ENCODE measurements around the gene KLRB1.
"Not testable (repeated sequence)": the region's sequence is repeated elsewhere in the genome, so short reads cannot be mapped to it uniquely, and the experiment has no call there.

The KLRB1 gene

DNA sequence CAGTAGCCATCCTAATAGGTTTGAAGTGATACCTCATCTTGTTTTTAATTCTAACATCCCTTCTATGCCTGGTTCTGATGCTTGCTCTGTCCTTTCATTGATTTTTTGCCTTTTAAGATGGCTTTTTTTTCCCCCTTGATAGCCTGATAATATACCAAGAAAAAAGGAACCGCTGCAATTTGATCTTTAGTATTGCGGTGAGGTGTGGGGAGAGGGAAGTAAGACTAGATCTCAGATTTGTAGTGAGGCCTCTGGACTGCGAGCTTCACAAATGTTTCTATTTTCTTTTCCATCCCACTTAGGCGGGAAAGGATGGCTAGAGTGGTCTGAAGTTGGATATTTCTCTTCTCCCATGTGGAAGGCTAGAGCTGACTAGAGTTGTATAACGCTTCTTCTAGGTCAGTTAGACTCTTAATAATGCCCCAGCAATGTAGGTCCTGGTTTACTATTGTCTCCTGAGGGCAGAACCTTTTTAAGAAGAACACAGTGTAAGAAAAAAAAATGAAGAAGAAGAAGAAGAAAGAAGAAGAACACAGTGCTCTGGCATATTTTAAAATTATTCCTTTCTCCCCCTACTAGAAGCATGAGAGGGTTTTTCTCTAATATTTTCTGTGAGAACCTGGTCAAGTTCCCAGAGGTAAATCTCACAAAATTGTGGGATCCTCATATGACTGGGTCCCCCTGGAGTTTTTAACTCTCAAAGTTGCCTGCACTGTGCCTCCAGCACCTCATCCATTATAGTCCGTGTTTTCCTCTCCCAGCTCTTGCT lies 11.9 kb upstream of the KLRB1 start:
- DNase-seq (ENCODE audit: low spot score): no peak

- not testable (repeated sequence) for DNase-seq (ENCODE audit: low spot score)
Observed at GRCh38 chr12:9618906-9619305, 11.2 kb upstream of the KLRB1 start.

DNA sequence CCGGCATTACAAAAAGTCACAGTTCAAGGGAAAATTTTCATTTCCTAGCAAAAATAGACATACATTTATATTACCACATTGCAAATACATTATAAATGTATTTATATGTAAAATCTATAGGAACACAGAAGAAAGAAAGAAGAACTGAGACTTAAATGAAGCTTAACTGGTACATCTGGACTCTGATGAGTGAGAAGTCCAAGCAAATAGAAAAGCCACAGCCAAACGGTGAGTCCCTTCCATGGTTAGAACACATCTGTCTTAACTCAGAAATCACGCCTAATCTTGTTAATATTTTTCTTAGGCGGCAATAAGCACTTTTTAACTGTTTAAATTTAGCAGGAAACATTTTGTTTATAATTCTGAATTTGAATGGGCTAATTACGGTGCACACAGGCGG lies 9.4 kb upstream of the KLRB1 start:
- DNase-seq (ENCODE audit: low spot score): no peak

DNA sequence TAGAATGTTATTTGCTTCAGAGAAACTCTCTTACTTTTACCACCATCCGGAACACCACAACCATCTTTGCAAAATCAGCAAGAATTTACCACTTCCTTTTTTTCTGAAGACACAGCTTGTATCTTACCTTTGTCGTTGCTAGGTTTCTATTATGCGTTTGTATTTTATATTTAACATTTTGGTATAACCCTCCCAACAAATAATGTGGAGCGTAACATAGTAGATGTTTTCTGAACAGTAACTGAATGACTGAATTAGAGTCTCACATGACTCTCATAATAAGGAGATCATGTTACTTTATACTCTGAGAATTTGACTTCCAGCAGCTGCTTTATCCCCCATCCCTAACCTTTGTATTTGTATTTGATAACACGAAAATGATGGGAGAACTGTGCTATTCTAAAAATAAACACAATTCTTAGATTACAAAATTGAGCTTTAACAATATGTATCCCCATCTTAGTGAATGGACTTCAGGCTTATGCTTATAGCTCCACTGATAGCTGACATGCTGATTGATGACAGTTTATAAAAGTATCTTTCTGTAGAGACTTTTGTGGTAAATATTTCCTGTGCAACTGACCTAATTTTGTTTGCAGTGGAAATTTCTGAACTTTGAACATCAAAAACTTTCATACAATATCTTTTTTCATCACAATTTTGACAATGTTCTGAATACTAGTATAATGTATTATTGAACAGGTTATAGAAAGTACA lies 7.9 kb upstream of the KLRB1 start:
- peak; percentile 14 for DNase-seq (ENCODE audit: low spot score)

- DNase-seq (ENCODE audit: low spot score): not testable (repeated sequence)
Observed at GRCh38 chr12:9610606-9611005, 2.9 kb upstream of the KLRB1 start.

DNA sequence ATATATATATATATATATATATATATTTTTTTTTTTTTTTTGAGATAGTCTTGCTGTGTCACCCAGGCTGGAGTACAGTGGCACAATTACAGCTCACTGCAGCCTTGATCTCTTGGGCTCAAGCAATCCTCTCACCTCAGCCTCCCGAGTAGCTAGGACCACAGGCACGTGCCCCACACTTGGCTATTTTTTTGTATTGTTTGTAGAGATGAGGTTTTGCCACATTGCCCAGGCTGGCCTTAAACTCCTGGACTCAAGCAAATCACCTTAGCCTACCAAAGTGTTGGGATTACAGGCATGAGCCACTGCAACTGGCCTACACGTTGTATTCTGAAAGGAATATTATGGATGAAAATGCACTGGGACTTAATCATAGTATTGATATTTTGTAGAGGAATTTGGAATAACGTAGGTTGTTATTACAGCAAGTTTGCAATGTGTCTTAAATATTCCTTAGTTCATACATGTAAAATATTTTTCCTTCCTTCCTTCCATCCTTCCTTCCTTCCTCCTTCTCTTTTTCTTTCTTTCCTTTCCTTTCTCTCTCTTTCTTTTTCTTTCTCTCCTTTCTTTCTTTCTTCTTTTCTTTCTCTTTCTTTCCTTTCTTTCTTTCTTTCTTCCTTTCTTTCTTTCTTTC lies 862 bp downstream of the KLRB1 start:
- DNase-seq (ENCODE audit: low spot score): no peak

GRCh38 chr12:9606247-9606646 lies 1.5 kb downstream of the KLRB1 start:
- no peak for DNase-seq (ENCODE audit: low spot score)

GRCh38 chr12:9605483-9605882 lies 2.2 kb downstream of the KLRB1 start:
- no peak for DNase-seq (ENCODE audit: low spot score)

- no peak for DNase-seq (ENCODE audit: low spot score)
Observed at GRCh38 chr12:9604287-9604686, 3.4 kb downstream of the KLRB1 start.

- DNase-seq (ENCODE audit: low spot score): not testable (repeated sequence)
Observed at GRCh38 chr12:9600426-9600825, 7.3 kb downstream of the KLRB1 start.

DNA sequence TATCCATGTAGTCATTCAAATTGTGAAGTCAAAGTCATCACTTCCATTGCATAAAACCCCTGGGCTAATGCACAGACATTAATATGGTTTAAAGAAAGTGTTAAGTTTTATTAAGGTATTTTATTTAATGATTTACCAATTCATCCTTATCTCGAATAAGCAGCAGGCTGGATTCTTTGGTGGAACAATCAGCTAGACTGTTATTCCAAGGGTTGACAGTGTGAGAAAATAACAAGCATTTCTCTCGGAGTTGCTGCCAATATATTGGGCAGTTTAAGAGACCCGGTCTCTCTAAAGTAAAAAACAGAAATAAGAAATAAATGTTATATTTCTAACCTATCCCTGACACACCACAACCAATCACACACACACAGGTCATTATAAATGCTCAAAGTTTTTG lies 9.4 kb downstream of the KLRB1 start:
- DNase-seq (ENCODE audit: low spot score): no peak

DNA sequence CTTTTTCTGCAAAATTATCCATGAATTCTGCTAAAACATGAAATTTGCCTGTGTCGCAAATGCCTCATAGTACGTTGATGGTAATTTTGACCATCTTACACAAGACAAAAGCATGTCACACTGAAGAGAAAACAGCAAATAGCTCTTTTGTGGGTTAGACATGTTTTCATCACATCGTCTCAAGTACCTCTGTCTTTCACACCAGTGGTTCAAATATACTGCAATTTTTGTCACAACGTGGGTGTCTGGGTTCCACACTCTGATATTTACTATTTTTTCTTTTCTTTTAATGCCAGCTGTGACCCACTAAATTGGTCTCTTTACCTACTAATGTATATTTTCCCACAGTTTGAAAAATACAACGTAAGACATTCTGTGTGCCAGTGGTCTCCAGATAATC lies 10.4 kb downstream of the KLRB1 start:
- DNase-seq (ENCODE audit: low spot score): no peak

DNA sequence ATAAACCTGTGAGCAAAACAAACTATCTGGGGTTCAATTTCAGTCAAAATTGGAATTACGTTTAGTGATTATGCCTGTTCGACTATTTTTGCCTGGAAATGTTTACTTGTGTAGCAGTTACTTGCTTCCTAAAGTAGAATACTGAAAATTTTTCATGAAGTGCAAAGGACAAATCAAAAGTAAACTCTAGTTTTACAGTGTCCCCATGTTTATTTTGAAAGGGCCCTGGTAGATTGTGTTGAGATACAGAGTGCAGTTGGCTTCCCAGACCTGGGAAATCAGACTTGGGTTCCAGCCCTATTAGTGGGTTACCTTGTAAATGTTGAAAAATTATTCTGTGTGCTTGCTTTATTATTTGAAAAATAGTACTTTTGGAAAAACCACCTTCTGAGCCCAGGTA lies 17.3 kb downstream of the KLRB1 start:
- DNase-seq (ENCODE audit: low spot score): no peak

DNA sequence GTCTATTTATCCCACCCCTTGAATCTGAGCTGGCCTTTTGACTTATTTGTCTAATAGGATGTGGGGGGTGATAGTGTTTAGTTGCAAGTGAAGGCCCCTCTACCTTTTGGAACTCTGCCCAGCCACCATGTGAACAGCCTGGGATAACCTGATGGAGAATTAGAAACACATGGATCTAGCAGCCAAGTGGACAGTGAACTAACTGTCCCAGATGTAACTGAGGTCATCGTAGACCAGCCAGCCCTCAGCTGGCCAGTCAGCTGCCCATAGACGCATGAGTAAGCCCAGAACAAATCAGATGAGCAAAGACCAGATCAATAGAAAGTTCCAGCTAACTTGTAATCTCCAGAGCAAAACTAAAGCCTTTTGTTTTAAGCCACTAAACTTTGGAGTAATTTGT lies 19.0 kb downstream of the KLRB1 start:
- no peak for DNase-seq (ENCODE audit: low spot score)

- DNase-seq (ENCODE audit: low spot score): no peak
Observed at GRCh38 chr12:9587987-9588600, 19.6 kb downstream of the KLRB1 start.

DNA sequence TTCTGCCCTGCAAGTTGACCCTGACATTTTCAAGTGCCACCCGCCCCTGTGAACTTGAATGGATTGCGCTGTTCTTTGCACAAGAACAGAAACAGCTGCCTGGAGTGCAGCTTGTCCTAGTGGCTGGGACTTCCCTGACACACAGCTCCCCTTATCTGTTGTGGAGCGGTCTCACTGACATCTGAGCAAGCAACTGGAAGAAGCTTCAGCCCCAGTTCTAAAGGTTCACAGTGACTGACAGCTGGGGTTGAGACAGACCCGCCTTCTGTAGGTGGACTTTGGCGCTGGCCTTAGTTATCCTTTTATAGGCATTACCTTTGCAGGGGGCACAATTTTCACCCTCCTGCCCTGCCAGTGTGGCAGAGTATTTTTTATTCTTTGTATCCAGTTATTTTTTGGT lies 30.0 kb downstream of the KLRB1 start:
- DNase-seq (ENCODE audit: low spot score): not testable (repeated sequence)

- DNase-seq (ENCODE audit: low spot score): not testable (repeated sequence)
Observed at GRCh38 chr12:9567151-9567550, 40.6 kb downstream of the KLRB1 start.

- DNase-seq (ENCODE audit: low spot score): not testable (repeated sequence)
Observed at GRCh38 chr12:9566113-9566512, 41.6 kb downstream of the KLRB1 start.

DNA sequence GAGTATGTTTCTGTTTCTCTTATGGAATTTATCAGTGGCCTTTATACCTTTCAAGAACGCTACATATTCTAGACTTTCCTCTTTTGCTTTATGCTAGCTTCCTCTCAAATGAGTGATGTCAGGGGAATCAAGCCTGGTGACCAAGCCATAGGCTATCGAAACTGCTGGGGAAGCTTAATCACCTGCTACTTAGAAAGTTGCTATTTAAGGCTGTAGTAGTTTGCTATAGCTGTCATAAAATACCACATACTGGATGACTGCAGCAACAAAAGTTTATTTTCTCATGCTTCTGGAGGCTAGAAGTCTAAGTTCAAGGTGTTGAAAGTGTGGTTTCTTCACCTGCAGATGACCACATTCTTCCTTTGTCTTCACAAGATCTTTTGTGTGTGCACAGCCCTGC lies 43.3 kb downstream of the KLRB1 start:
- not testable (repeated sequence) for DNase-seq (ENCODE audit: low spot score)

DNA sequence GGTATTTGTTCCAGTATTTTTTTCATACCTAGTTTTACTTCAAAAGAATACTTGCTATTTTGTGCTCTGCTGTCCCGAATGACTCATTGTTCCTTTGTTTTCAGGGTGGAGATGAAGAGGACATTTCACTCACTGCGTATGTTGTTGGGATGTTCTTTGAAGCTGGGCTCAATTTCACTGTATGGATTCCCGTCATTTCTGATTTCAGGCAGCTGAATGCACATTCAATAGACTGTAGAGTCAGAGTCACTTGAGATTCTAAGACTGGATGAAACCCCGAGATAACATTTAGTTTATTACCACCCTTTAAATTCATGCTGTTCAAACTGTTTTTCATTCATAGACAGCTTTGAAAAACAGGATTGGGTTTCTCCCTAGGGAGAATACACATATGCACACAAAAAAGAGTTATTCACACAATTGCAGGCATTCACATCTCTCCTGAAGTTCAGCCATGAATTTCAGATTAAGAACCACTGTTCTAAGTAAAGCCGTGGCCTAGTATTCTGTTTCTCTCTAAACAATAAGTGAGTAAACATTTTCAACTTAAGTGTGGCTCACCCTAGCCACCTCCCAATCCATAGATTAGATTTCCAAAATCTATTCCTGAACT lies 44.8 kb downstream of the KLRB1 start:
- not testable (repeated sequence) for DNase-seq (ENCODE audit: low spot score)

GRCh38 chr12:9545489-9545888 lies 62.2 kb downstream of the KLRB1 start:
- not testable (repeated sequence) for DNase-seq (ENCODE audit: low spot score)

Data from activated CD4-positive, alpha-beta T cell treated with anti-CD3 and anti-CD28 coated beads, Interleukin-2, Interleukin-4, amounts not matched to agents 100 ng/mL and 50 ng/mL, durations not matched to agents 16 hours and 8 hours (primary cell).